Measurements from ENCODE around the gene DMD.

Gene DMD

DNA sequence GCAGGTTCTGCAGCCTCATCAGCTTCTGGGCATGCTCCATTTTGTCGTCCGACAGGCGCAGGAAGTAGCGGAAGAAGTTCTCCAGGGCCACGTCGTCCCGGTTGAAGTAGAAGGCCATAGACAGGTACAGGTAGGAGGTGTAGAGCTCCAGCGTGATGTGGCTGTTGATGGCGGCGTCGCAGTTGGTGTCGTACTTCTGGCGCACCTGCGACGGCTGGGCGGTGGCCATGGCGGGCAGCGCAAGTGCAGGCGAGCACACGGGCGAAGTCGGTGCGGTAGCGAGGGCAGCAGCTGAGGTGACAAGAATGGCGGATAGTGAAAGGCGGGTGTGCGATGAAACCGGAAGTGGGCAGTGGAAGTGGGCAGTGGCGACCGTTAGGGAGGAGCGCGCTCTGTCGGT is 2139.6 kb downstream of the DMD start, which contains the start of gene FTHL17:
Gene FTHL17, minus strand, starts transcription at position 317 of the 400 bp plus-strand sequence. Its CDS starts 88 bp downstream, at position 229.
- H3K27ac ChIP-seq, result no peak within 1 kb of the TSS

DNA sequence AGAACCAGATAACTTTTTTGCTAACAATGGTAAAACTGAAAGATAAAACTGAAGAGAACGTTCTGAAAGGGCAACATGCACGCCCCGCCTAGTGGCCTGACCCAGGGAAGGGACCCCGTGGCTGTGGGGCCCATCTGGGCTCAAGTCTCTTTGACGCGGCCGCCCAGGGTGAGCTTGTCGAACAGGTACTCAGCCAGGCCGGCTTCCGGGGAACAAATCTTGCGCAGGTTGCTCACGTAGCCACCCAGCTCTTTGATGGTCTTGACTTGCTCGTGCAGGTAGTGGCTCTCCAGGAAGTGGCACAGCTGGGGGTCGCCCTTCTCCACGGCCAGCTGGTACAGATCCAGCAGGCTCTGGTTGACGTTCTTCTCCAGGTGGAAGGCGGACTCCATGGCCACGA is 2140.1 kb downstream of the DMD start:
- H3K27ac ChIP-seq, result no peak overlapping the region
- TF ChIP-seq, protein P1, sequence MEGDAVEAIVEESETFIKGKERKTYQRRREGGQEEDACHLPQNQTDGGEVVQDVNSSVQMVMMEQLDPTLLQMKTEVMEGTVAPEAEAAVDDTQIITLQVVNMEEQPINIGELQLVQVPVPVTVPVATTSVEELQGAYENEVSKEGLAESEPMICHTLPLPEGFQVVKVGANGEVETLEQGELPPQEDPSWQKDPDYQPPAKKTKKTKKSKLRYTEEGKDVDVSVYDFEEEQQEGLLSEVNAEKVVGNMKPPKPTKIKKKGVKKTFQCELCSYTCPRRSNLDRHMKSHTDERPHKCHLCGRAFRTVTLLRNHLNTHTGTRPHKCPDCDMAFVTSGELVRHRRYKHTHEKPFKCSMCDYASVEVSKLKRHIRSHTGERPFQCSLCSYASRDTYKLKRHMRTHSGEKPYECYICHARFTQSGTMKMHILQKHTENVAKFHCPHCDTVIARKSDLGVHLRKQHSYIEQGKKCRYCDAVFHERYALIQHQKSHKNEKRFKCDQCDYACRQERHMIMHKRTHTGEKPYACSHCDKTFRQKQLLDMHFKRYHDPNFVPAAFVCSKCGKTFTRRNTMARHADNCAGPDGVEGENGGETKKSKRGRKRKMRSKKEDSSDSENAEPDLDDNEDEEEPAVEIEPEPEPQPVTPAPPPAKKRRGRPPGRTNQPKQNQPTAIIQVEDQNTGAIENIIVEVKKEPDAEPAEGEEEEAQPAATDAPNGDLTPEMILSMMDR (conservative IDR thresholded peaks at IDR 0.05), result no peak
- TF ChIP-seq ZFX (IDR thresholded peaks at IDR 0.05), result no peak

More for the DNA sequence above, 2139.6 kb downstream of the DMD start, which contains the start of gene FTHL17:
- TF ChIP-seq, protein P1 (conservative IDR thresholded peaks at IDR 0.05), result no peak
- no peak for TF ChIP-seq ZFX (IDR thresholded peaks at IDR 0.05)

DNA sequence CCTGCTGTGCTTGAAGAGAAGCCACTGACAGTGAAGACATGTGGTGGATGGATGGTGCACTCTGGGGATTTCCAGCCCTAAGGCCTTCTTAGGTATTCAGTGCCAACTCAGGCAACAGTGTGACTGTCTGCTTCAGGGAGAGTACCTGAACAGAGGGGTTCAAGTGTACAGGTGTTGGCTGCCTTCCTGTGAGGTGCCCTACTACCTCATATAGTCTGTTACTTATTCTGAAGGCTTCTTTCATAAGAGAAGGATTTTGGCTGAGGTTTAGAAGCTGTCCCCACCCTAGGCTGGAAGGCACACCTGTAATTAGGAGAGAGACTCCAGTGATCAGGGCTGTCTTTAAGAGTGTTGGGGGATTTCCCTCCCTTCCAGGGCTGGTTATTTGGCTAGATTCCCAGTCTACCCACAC is 2141.3 kb downstream of the DMD start:
- TF ChIP-seq, protein P1 (conservative IDR thresholded peaks at IDR 0.05), result no peak
- no peak for TF ChIP-seq ZFX (IDR thresholded peaks at IDR 0.05)

More for the DNA sequence above, 2141.3 kb downstream of the DMD start:
- no peak overlapping the region for H3K27ac ChIP-seq

Measured in C4-2B (cell line).